DMS79 (cell line): ENCODE measurements around the gene KLHL35.
"Not testable (repeated sequence)": the region's sequence is repeated elsewhere in the genome, so short reads cannot be mapped to it uniquely, and the experiment has no call there.

ENCODE experiments used
- DNase-seq: peaks from one replicate; lab custom pipeline; 2025; lab: John Stamatoyannopoulos, UW

The KLHL35 gene

GRCh38 chr11:75423721-75424120 lies 9.3 kb downstream of the KLHL35 start:
- no peak for DNase-seq

GRCh38 chr11:75422248-75423231 lies 10.5 kb downstream of the KLHL35 start:
- peak; percentile 57 for DNase-seq

GRCh38 chr11:75421902-75422247 lies 11.1 kb downstream of the KLHL35 start:
- no peak for DNase-seq

- no peak for DNase-seq
Measured at GRCh38 chr11:75421035-75421602, 11.9 kb downstream of the KLHL35 start.

GRCh38 chr11:75420224-75421034 lies 12.6 kb downstream of the KLHL35 start:
- no peak for DNase-seq

GRCh38 chr11:75413864-75414263 lies 19.1 kb downstream of the KLHL35 start:
- no peak for DNase-seq

- DNase-seq, result not testable (repeated sequence)
Measured at GRCh38 chr11:75413146-75413545, 19.9 kb downstream of the KLHL35 start.

GRCh38 chr11:75409971-75410370 lies 23.0 kb downstream of the KLHL35 start:
- DNase-seq, result not testable (repeated sequence)

- no peak for DNase-seq
Measured at GRCh38 chr11:75408957-75409219, 24.1 kb downstream of the KLHL35 start.

GRCh38 chr11:75406338-75406777 lies 26.6 kb downstream of the KLHL35 start:
- no peak for DNase-seq

- no peak for DNase-seq
Measured at GRCh38 chr11:75403983-75404658, 28.9 kb downstream of the KLHL35 start.

GRCh38 chr11:75403037-75403436 lies 30.0 kb downstream of the KLHL35 start:
- DNase-seq, result no peak

- no peak for DNase-seq
Measured at GRCh38 chr11:75402002-75402773, 30.8 kb downstream of the KLHL35 start.

- no peak for DNase-seq
Measured at GRCh38 chr11:75400146-75400865, 32.7 kb downstream of the KLHL35 start.

- DNase-seq, result peak; percentile 93
Measured at GRCh38 chr11:75399344-75400145, 33.5 kb downstream of the KLHL35 start, which contains the start of gene RPS3. Gene RPS3, plus strand, starts transcription at chr11:75399518. Its CDS starts 30 bp downstream, at chr11:75399548.

- DNase-seq, result no peak
Measured at GRCh38 chr11:75398906-75399305, 34.1 kb downstream of the KLHL35 start.

GRCh38 chr11:75394085-75394840 lies 38.7 kb downstream of the KLHL35 start:
- DNase-seq, result no peak

- no peak for DNase-seq
Measured at GRCh38 chr11:75389925-75390324, 43.1 kb downstream of the KLHL35 start.

- DNase-seq, result no peak
Measured at GRCh38 chr11:75389276-75389605, 43.8 kb downstream of the KLHL35 start.
